ENCODE data around the gene PBOV1. TPM values are rescaled to one million over a fixed set of nuclear protein-coding genes. Genes with fewer than 3 reads are reported as not detected.

Gene PBOV1
- polyA plus RNA-seq, 4 donors, result 0.03 to 0.20 TPM; not detected in 2

DNA sequence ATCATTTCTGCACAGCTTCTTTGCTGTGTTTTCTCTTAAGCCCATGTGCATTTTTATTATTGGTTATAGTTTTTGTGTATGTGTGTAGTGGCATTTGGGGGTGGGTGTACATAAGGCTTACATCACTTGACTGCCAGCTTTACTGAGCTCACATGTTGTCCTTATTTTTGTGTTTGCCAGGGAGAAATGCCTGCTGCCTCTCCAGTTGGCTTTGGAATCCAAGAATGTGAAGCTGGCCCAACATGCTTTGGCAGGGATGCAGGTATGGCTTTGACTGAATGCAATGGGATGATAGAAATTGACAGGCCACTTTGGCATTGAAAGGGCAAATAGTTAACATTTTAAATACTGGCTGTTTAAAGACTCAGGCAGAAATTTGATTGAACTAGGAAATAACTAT, 11.4 kb downstream of the PBOV1 start:
- no peak for DNase-seq (ENCODE audit: low read depth in 4 of 4, low spot score in 2 of 4)

DNA sequence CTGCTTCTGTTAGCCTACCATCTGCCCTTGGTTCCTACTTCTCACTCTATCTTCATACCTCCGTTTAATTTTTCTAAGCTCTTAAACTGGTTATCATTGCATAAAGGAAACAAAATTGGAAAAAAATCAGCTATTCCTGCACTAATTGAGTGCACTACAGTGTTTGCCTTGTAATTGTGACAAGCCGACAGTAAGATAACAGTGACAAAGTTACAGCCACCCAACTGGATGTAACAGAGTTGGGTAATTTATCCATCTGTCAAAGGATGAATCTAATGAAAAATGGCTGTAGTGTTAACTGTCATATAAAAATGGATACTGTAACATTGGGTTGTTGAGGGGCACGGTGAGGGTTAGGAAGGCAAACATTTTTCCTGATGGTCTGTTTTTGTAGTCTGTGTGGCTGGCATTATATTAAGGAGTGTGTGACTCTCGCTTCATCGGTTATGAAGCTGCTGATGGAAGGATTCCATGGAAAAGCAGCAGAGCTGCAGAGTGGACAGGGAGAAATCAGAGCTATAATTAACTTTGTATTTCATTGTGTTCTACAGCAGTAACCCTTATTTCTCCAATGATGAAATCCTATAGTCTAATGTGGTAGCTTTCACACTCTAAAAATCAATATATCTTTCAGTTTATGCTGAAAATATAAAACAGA, 12.7 kb downstream of the PBOV1 start:
- DNase-seq (ENCODE audit: low read depth in 4 of 4, low spot score in 2 of 4), result no peak

DNA sequence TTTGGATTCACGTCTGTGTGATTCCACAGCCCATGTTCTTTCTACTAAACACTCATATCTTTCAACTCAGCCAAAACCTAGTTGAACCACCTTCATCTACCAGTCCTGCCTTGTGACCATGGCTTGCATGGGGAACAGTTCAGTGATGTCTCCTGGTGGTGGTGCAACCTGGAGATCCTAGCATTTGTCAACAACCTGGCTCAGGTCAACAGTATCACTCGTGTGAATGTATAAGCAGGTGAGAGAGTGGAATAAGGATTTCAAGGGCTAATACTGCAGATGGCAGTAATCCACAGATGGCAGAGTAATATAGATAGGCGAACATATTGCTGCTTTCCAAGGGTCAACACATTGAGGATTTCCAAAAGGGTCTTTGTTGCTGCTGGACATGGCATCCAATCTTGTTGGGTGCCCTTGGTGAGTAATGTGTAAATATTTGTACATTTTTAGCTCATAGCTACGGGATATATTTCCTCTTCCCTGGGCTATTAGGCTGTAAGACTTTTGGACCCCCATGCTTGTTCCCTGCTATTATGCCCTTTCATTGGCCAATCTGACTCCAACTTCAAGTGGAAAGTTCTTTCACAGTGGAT, 13.4 kb downstream of the PBOV1 start:
- DNase-seq (ENCODE audit: low read depth in 4 of 4, low spot score in 2 of 4), result no peak

DNA sequence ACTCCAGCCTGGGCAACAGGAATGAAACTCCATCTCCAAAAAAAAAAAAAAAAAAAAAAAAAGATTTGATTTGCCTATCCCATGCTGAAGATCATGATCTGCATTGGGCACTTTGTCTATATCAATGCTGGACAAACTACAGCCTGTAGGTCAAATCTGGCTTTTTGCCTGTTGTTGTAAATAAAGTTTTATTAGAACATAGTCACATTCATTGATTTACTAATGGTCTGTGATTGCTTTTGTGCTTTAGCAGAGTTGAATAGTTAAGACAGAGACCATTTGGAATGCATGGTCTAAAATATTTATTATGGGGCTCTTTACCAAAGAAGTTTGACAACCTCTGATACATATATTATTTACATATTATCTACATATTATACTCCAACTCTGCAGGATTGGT, 14.0 kb downstream of the PBOV1 start:
- DNase-seq (ENCODE audit: low read depth in 4 of 4, low spot score in 2 of 4), result no peak

DNA sequence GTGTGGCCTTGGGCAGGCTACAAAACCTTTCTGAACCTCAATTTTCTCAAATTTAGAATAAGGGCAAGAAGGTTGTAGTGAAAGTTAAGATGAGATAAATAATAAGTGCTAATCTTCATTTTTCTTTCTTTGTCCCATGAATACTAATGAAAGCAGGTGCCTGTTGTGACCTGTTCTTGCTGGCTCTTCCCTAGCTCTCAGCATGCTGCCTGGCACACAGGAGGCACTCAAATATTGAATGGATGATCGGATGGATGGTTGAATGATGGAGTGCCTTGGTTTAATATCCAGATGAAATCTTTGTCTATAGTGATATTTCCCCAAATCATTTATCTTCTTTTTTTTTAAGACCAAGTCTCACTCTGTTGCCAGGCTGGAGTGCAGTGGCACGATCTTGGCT, 15.0 kb downstream of the PBOV1 start:
- no peak for DNase-seq (ENCODE audit: low read depth in 4 of 4, low spot score in 2 of 4)

DNA sequence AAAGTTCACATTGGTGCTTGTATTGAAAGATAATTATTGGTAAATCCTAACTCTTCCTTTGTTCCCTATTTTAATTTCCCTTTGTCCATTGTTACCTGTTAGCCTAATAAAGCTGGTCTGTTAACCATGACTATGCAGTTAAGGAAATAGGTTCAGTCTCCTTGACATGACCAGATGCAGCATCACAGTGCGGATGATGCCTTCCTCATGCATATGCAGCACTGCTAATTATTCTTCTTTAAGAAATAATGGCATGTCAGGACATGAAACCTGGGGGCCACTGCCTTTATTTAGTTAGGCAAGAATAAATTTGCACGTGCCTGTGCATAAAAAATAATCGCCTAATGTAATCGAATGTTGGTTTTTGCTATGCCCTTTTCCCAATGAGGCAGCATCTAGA, 16.5 kb downstream of the PBOV1 start:
- DNase-seq (ENCODE audit: low read depth in 4 of 4, low spot score in 2 of 4), result no peak

DNA sequence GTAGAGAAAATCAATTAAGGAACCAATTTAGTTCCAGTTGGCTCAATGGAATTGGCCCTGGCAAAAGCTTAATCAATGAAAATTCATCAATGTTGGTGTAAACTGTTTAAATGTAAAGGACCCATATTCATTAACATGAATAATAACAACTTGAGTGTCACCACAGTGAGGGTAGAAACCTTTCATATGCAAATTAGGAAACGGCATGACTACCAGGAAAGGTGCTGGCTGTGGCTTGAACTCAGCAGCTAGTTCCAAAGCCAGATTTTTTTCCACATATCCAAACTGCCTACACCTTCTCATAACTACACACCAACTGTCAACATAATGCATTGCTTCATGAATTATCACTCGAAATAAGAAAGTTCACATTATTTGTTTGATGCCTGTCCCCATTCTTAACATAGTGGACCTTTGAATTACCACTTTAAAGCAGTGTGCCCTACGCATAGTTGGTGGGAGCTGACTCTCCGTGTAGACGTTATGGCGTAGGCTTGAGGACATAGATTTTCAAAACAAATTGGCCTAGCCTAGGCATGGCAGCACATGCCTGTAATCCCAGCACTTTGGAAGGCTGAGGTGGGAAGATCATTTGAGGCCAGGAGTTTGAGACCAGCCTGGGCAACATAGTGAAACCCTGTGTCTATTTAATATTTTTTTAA, 19.7 kb downstream of the PBOV1 start:
- DNase-seq (ENCODE audit: low read depth in 4 of 4, low spot score in 2 of 4), result no peak

DNA sequence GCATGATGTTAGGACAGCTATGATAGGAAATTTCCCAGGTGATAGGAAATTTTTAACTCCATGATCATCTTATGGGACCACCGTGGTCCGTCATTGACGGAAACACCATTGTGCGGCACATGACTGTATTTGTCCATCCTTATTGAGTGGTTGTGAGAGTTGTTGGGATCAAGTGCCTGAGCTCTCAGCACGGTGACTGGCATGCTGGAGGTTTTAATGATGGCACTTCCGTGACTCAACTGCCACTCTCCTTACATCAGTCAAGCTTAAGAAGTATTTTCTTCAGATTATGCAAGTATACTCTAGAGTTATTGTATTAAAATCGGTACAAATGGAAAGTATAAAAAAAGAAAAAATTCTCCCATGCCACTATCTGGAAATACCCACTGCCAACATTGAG, 20.7 kb downstream of the PBOV1 start:
- DNase-seq (ENCODE audit: low read depth in 4 of 4, low spot score in 2 of 4), result no peak

DNA sequence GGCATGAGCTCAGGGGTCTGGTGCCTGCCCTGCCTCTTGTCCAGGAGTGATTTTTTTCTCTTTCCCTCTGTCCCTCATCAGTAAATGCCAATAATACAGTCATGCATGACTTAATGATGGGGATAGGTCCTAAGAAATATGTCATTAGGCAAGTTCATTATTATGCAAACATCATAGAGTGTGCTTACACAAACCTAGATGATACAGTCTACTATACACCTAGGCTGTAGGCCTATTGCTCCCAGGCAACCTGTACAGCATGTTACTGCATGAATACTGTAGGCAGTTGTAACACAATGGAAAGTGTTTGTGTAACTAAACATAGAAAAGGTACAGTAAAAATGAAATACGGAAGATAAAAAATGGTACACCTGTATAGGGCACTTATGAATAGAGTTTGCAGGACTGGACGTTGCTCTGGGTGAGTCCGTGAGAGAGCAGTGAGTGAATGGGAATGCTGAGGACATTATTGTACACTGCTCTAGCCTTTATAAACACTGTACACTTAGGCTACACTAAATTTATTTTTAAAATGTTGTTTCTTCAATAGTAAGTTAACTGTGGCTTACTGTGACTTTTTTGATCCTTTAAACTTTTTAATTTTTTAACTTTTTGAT, 22.1 kb downstream of the PBOV1 start:
- no peak for DNase-seq (ENCODE audit: low read depth in 4 of 4, low spot score in 2 of 4)

DNA sequence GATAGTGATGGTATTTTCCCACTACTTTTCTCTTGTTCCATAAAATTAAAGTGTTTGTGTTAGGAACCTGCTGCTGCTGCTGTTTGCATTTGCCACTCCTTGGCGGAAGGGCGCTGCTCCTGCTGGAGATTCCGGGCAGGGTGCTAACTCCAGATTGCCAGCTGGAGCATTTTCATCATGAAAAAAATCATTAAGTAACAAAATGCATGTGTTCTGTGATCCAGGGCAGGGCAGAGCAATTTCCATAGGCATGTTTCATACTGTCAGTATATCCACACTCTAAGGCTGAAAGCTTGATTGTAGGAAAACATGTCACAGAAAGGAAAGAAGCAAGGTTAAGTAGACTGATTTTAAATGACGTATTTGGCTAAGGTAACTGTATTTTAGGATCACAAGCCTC, 24.0 kb downstream of the PBOV1 start:
- DNase-seq (ENCODE audit: low read depth in 4 of 4, low spot score in 2 of 4), result no peak

DNA sequence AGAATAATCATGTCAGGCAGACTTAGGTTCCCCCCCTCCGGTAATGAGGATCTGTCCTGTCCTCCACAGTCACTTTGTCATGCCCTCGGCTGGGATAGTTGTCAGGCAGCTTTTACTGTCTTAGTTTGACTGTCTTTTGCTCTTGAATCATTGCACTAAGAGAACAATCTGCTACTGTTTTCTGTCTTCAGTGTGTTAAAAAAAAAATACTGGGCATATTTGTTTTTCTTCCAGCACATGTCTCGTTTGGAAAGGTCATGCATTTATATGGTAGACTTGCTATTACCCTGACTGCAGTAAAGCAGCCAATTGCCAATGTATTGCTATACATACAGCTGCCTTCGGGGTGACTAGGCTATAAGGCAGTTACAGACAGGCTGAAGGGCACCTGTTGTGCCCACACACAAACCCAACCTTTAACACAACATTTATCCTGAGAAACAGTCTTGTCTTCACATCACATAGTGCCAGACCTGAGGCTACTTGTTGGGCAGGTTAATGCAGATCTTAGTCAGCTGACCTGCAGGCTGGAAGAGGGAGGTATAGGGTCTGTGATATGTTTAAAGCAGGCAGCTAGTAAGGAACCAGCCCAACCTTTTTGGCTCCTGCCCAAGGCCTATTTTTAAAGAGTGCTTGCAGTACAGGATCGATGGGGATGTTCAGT, 29.9 kb downstream of the PBOV1 start:
- DNase-seq (ENCODE audit: low read depth in 4 of 4, low spot score in 2 of 4), result no peak

DNA sequence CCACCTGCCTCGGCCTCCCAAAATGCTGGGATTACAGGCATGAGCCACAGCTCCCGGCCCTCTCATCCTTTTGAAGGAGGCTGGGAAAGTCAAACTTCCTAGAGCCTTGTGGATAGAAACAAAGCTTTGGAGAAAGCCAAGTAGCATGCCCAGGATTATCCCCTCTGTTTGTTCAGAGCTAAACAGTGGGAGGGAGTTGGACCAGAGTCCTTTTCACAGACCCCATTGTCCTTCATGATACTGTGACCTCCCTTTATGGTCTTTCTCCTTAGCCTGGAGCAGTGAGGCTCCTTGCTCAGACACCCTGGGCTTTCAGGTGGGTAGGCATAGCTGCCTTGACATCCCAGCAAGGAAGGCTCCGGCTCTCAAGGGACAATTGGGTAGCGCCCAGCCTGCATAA, 31.1 kb downstream of the PBOV1 start:
- DNase-seq (ENCODE audit: low read depth in 4 of 4, low spot score in 2 of 4), result no peak

DNA sequence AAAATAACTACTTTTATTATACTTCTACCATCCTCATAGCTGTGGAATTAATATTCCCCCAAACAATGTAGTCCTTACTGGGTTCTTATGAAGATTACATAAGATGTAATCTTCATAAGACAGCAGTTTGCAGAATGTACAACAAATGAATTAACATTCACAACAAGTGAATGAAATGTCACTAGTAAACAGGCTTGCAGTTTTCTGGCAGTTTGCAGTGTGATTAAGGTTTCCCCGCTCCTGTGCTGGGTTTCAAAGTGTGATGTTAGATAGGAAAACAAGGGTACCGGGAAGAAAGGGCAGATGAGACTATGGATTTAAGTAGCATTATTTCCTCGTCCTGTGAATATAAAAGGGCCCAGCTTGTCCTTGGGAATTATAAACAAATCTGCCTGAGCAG, 34.1 kb downstream of the PBOV1 start:
- no peak for DNase-seq (ENCODE audit: low read depth in 4 of 4, low spot score in 2 of 4)

DNA sequence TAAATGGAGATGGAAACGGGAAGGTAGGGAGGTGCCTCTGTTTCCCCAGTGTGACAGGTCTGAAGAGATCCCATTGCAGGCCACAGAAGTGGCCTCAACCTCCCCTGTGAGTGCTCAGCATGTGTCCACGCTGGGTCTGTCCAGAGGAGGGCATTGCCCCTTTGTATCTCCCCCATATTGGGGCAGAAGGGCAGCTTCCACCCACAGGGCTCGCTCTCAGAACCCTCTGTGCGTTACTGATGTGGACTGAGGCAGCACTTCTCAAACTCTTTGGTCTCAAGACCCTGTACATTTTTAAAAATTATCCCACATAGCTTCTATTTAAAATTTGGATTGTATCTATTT, 34.5 kb downstream of the PBOV1 start:
- DNase-seq (ENCODE audit: low read depth in 4 of 4, low spot score in 2 of 4), result no peak

DNA sequence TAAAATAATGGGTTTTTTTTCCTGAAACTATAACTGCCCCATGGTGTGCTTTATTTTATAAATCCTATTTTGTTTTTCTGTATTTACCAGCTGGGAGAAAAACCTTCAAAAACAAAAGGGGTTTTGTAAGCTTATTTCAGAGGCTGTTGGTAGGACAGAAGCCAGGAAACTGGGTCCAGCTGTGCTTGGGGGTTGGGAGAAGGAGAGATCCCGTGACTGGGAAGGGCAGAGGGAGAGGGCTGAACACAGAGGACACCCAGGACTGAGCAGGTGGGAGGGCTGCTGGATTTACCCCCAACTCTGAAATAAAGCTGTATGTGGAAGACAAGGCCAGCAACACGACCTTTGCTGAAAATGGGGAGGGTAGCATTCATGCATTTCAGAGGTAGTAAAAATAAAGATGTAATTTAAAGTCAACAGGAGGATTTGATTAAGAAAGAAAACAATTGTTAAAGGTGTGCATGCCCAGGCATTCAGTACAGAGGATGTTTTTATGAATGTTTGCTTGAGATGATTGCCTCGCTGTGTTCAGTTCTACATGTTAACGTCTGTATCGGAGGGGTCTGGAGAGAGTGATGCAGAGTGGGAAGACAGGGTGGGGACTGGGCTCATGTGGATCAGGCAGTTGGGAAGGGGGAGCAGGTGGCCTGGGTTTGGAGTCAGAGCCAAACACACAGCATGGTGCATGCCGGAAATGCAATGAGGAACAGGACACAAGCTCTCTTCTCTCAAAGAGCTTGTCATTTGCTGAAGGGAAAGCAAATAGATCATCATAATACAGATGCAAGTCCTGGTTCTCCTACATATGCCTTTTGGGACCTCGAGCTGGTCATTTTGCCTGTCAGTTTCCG, 35.1 kb downstream of the PBOV1 start:
- no peak for DNase-seq (ENCODE audit: low read depth in 4 of 4, low spot score in 2 of 4)

DNA sequence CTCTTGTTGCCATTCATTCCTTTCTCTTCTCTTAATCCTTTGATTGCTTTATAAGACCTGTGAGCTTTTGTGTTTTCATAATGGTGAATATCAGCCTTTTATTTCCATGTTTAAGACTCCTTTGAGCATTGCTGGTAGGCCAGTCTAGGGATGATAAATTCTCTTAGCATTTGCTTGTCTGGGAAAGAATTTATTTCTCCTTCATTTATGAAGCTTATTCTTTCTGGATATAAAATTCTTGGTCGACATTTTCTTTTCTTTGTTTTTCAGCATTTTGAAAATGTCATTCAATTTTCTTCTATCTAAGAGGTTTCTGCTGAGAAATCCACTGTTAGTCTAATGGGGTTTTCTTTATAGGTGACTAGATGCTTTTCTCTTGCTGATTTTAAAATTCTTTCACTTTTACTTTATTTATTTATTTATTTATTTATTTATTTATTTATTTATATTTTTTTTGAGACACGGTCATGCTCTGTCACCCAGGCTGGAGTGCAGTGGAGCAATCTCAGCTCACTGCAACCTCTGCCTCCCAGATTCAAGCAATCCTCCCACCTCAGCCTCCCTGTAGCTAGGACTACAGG, 41.5 kb downstream of the PBOV1 start:
- no peak for DNase-seq (ENCODE audit: low read depth in 4 of 4, low spot score in 2 of 4)

DNA sequence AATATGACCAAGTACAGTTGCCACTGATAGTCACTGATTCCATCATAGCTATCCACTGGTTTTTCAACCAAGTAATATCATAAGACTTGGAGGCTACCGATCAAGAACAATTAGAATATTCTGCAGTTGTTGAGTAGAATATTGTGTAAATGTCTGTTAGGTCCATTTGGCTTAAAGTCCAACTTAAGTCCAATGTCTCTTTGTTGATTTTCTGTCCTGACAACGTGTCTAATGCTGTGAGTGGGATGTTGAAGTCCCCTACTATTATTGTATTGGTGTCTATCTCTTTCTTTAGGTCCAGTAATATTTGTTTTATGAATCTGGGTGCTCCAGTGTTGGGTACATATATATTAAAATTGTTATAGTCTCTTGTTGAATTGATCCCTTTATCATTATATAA, 42.7 kb downstream of the PBOV1 start:
- DNase-seq (ENCODE audit: low read depth in 4 of 4, low spot score in 2 of 4), result no peak

All from left renal cortex interstitium (tissue), 4 donors.